Left lobe of liver (tissue), 2 donors: ENCODE measurements around the gene CPNE9. TPM values are rescaled to one million over a fixed set of nuclear protein-coding genes. Genes with fewer than 3 reads are reported as not detected.
"Not testable (repeated sequence)": the region's sequence is repeated elsewhere in the genome, so short reads cannot be mapped to it uniquely, and the experiment has no call there.

ENCODE experiments used
- ATAC-seq: fragments of 200-7000 bp; cut with Tn5 transposase; one replicate; pipeline ENCODE4 v1.9.1; 2020; ENCODE audit warnings: mild to moderate bottlenecking, moderate library complexity
- DNase-seq: peaks from one replicate; pipeline ENCODE4 v3.0.0-alpha.2; 2020; ENCODE audit warnings: low spot score
- total RNA-seq: library from RNA; stranded (reverse); gene quantifications from one replicate; pipeline ENCODE4 v1.2.1, GENCODE V29; 2021
- donor health status: DM: no; HTN: no; CAD: no; lungs with moderate emphysema.
- donor health status: DM: no; HTN: yes; CAD: no.

The CPNE9 gene
- total RNA-seq, 1 donor from 2014 or later: not detected

GRCh38 chr3:9770276-9770812, 66.7 kb downstream of the CPNE9 start:
- peak; percentile 64 for ATAC-seq

GRCh38 chr3:9771007-9771406, 67.4 kb downstream of the CPNE9 start:
- DNase-seq, ATAC-seq: not testable (repeated sequence)

More at GRCh38 chr3:9770276-9770812, 66.7 kb downstream of the CPNE9 start:
- peak; percentile 99 for DNase-seq

GRCh38 chr3:9776896-9777693, 73.5 kb downstream of the CPNE9 start:
- ATAC-seq: no peak
- no peak for DNase-seq

- DNase-seq: no peak
- no peak for ATAC-seq
Measured at GRCh38 chr3:9777694-9778021, 74.0 kb downstream of the CPNE9 start.

GRCh38 chr3:9778143-9779074, 74.8 kb downstream of the CPNE9 start:
- ATAC-seq: peak; percentile 14

DNA sequence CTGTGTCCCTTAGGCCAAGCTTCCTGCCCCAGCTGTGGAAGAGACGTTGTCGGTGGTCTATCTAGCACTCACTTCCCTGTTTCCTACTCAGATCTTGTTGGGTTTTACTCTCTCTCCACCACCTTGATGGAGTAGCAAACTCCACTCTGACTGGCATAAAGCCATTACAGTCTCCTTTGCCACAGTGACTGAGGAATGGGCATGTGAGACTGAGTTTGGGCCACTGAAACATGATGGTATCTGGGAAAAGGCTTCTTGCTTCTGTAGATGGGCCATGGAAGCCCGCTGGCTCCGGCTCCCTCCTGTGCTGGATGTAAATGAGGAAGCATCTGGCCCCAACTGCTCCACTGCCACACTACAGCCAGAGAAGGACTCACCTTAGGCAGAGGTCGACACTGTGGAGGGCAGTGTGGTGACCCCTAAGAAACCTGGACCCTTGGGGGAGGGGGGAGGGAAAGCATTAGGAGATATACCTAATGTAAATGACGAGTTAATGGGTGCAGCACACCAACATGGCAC, 75.5 kb downstream of the CPNE9 start:
- no peak for ATAC-seq
- DNase-seq: no peak

More at GRCh38 chr3:9778143-9779074, 74.8 kb downstream of the CPNE9 start:
- DNase-seq: no peak

Other genes starting within 250 kb of the CPNE9 start
- 0.28 TPM for gene LHFPL4, start 150.0 kb upstream of the CPNE9 start, total RNA-seq
- 18.7 TPM for gene MTMR14, start 54.3 kb upstream of the CPNE9 start, total RNA-seq
- 5.9 TPM for gene BRPF1, start 27.9 kb downstream of the CPNE9 start, total RNA-seq
- 16.0 TPM for gene OGG1, start 46.1 kb downstream of the CPNE9 start, total RNA-seq
- gene CAMK1, start 66.1 kb downstream of the CPNE9 start, total RNA-seq: 24.6 TPM
- 25.8 TPM for gene TADA3, start 88.6 kb downstream of the CPNE9 start, total RNA-seq
- 42.1 TPM for gene ARPC4, start 89.2 kb downstream of the CPNE9 start, total RNA-seq
- 7.1 TPM for gene TTLL3, start 106.4 kb downstream of the CPNE9 start, total RNA-seq
- 21.1 TPM for gene RPUSD3, start 140.2 kb downstream of the CPNE9 start, total RNA-seq
- gene CIDEC, start 176.4 kb downstream of the CPNE9 start, total RNA-seq: 0.83 TPM
- gene JAGN1, start 186.8 kb downstream of the CPNE9 start, total RNA-seq: 21.4 TPM
- gene IL17RE, start 199.0 kb downstream of the CPNE9 start, total RNA-seq: 2.5 TPM
- gene IL17RC, start 213.3 kb downstream of the CPNE9 start, total RNA-seq: 52.2 TPM
- 41.0 TPM for gene CRELD1, start 230.0 kb downstream of the CPNE9 start, total RNA-seq
- gene PRRT3, start 248.6 kb downstream of the CPNE9 start, total RNA-seq: 0.50 TPM